Measurements from ENCODE around the gene SSH3. TPM values are rescaled to one million over a fixed set of nuclear protein-coding genes. Genes with fewer than 3 reads are reported as not detected.

SSH3 gene
- total RNA-seq, 1 donor from 2014 or later, result 6.8 TPM

DNA sequence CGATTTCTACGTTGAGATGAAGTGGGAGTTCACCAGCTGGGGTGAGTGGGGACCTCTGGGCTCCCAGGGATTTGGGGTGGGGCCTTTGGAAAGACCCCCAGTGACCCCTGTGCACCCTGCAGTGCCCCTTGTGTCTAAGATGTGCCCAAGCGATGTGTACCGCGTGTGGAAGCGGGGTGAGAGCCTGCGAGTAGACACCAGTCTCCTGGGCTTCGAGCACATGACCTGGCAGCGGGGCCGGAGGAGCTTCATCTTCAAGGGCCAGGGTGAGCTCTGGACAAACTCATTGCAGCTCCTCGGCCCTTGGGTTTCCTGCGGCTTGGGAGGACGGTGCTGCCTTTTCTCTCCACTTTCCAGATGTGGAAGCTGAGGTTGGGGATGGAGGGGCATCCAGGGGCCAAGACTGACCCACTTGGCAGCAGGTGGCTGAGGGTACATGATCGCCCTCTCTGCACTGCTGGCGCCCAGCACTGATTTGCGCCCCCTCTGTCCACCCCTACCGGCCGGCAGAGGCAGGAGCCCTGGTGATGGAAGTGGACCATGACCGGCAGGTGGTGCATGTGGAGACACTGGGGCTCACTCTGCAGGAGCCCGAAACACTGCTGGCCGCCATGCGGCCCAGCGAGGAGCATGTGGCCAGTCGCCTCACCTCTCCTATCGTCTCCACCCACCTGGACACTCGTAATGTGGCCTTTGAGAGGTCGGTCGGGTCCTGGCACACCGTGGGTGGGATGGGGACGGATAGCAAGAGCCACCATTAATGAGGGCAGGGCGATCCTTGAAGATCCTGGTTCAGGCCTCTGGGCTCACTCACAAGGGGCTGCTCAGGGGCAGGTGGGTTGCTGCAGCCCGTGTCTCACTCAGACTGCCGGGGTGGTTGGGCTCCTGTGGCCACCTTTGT, 11.6 kb upstream of the SSH3 start:
- Histone ChIP-seq H3K9me3 (ENCODE audit: control insufficient read depth in 3 of 3, low read length in 3 of 3) (peaks cover 0 to 5% (median 0%) of the 10 kb centered on the region in 3 donors), H3K4me1 (ENCODE audit: control insufficient read depth in 3 of 3, insufficient read depth in 3 of 3, low read length in 3 of 3) (peaks cover 30 to 39% (median 31%) of the 10 kb centered on the region in 3 donors), H3K27me3 (ENCODE audit: control insufficient read depth in 3 of 3, insufficient read depth in 3 of 3, low read length in 3 of 3) (no peaks in the 10 kb centered on the region), H3K27ac (ENCODE audit: low read depth, low read length) (no peak overlapping the region), H3K4me3 (ENCODE audit: low read length in 3 of 3) (no peak overlapping the region), H3K9ac (ENCODE audit: low read depth in 1 of 3, low read length in 3 of 3) (no peak overlapping the region), H3K36me3 (ENCODE audit: control insufficient read depth in 3 of 3, insufficient read depth in 3 of 3, low read length in 3 of 3) (peaks cover 7 to 17% (median 11%) of the 10 kb centered on the region in 3 donors)

DNA sequence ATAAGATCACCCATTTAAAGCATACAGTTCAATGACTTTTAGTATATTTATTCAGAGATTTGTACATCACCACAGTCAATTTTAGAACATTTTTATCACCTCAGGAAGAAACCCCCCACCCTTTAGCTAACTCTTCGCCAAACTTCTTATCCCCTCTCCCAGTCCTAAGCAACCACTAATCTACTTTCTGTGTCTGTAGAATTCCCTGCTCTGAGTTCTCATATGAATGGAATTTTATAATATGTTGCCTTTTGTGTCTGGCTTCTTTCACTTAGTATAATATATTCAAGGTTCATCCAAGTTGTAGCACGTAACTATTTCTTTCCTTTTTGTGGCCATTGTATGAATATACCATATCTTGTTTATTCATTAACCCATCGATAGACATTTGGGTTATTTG, 10.7 kb upstream of the SSH3 start:
- peaks cover 3 to 15% (median 7%) of the 10 kb centered on the region in 3 donors for H3K36me3 ChIP-seq (ENCODE audit: control insufficient read depth in 3 of 3, insufficient read depth in 3 of 3, low read length in 3 of 3)
- H3K27ac ChIP-seq (ENCODE audit: low read depth, low read length), result no peak overlapping the region
- H3K4me3 ChIP-seq (ENCODE audit: low read length in 3 of 3), result no peak overlapping the region
- H3K27me3 ChIP-seq (ENCODE audit: control insufficient read depth in 3 of 3, insufficient read depth in 3 of 3, low read length in 3 of 3), result no peaks in the 10 kb centered on the region
- H3K4me1 ChIP-seq (ENCODE audit: control insufficient read depth in 3 of 3, insufficient read depth in 3 of 3, low read length in 3 of 3), result peaks cover 21 to 30% (median 21%) of the 10 kb centered on the region in 3 donors
- H3K9ac ChIP-seq (ENCODE audit: low read depth in 1 of 3, low read length in 3 of 3), result no peak overlapping the region
- peaks cover 0 to 5% (median 0%) of the 10 kb centered on the region in 3 donors for H3K9me3 ChIP-seq (ENCODE audit: control insufficient read depth in 3 of 3, low read length in 3 of 3)

DNA sequence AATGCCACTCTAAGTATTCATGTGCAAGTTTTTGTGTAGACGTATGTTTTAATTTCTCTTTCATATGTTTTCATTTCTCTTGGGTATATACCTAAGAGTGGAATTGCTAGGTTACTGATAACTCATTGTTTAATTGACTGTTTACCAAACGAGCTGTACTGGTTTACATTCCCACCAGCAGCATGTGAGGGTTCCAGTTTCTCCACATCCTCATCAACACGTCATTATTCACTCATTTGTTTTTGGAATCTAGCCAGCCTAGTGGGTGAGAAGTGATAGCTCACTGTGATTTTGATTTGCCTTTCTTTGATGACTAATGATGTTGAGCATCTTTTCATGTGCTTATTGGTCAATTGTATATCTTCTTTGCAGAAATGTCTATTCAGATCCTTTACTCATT, 10.2 kb upstream of the SSH3 start:
- Histone ChIP-seq H3K9ac (ENCODE audit: low read depth in 1 of 3, low read length in 3 of 3) (no peak overlapping the region), H3K4me3 (ENCODE audit: low read length in 3 of 3) (no peak overlapping the region), H3K36me3 (ENCODE audit: control insufficient read depth in 3 of 3, insufficient read depth in 3 of 3, low read length in 3 of 3) (peaks cover 3 to 15% (median 7%) of the 10 kb centered on the region in 3 donors), H3K4me1 (ENCODE audit: control insufficient read depth in 3 of 3, insufficient read depth in 3 of 3, low read length in 3 of 3) (peaks cover 17 to 26% (median 17%) of the 10 kb centered on the region in 3 donors), H3K27ac (ENCODE audit: low read depth, low read length) (no peak overlapping the region), H3K9me3 (ENCODE audit: control insufficient read depth in 3 of 3, low read length in 3 of 3) (peaks cover 0 to 5% (median 0%) of the 10 kb centered on the region in 3 donors), H3K27me3 (ENCODE audit: control insufficient read depth in 3 of 3, insufficient read depth in 3 of 3, low read length in 3 of 3) (no peaks in the 10 kb centered on the region)

DNA sequence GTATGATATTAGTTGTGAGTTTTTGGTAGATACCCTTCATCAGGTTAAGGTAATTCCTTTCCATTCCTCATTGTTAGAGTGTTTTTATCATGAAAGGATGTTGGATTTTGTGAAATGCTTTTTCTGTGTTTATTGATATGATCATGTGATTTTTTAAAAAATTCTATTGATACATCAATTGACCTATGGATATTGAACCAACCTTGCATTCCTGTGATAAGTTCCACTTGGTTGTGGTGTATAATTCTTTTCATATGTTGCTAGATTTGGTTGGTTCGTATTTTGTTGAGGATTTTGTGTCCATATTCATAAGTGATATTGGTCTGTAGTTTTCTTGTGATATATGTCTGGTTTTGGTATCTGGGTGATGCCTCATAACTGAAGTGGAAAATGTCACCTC, 7.5 kb upstream of the SSH3 start:
- Histone ChIP-seq H3K36me3 (ENCODE audit: control insufficient read depth in 3 of 3, insufficient read depth in 3 of 3, low read length in 3 of 3) (peaks cover 16 to 25% (median 18%) of the 10 kb centered on the region in 3 donors), H3K27ac (ENCODE audit: low read depth, low read length) (no peak overlapping the region), H3K27me3 (ENCODE audit: control insufficient read depth in 3 of 3, insufficient read depth in 3 of 3, low read length in 3 of 3) (no peaks in the 10 kb centered on the region), H3K4me1 (ENCODE audit: control insufficient read depth in 3 of 3, insufficient read depth in 3 of 3, low read length in 3 of 3) (peaks cover 0 to 5% (median under 1%) of the 10 kb centered on the region in 3 donors), H3K9me3 (ENCODE audit: control insufficient read depth in 3 of 3, low read length in 3 of 3) (peaks cover 0 to 5% (median 0%) of the 10 kb centered on the region in 3 donors), H3K4me3 (ENCODE audit: low read length in 3 of 3) (no peak overlapping the region), H3K9ac (ENCODE audit: low read depth in 1 of 3, low read length in 3 of 3) (no peak overlapping the region)

DNA sequence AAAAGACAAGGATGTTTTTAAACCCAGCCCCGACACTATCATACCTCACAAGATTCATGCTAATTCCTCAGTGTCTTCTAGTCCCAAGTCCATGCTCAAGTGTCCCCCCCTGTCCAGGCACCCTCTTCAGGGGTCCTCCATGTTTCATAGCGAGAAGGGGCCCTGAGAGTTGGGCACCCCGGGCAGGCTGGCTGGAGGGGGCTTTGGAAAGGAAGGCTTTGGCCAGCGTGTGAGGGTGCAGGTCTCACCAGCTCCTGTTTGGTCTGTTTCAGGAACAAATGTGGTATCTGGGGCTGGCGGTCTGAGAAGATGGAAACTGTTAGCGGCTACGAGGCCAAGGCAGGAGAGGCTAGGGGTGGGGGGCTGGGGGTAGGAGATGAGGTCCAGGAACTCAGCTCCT, 4.5 kb upstream of the SSH3 start:
- no peak overlapping the region for H3K4me3 ChIP-seq (ENCODE audit: low read length in 3 of 3)
- no peaks in the 10 kb centered on the region for H3K27me3 ChIP-seq (ENCODE audit: control insufficient read depth in 3 of 3, insufficient read depth in 3 of 3, low read length in 3 of 3)
- peaks cover 11 to 18% (median 16%) of the 10 kb centered on the region in 3 donors for H3K4me1 ChIP-seq (ENCODE audit: control insufficient read depth in 3 of 3, insufficient read depth in 3 of 3, low read length in 3 of 3)
- H3K9ac ChIP-seq (ENCODE audit: low read depth in 1 of 3, low read length in 3 of 3), result no peak overlapping the region
- H3K36me3 ChIP-seq (ENCODE audit: control insufficient read depth in 3 of 3, insufficient read depth in 3 of 3, low read length in 3 of 3), result peaks cover 15 to 22% (median 17%) of the 10 kb centered on the region in 3 donors
- H3K9me3 ChIP-seq (ENCODE audit: control insufficient read depth in 3 of 3, low read length in 3 of 3), result peaks cover 0 to 5% (median 0%) of the 10 kb centered on the region in 3 donors
- H3K27ac ChIP-seq (ENCODE audit: low read depth, low read length), result no peak overlapping the region

DNA sequence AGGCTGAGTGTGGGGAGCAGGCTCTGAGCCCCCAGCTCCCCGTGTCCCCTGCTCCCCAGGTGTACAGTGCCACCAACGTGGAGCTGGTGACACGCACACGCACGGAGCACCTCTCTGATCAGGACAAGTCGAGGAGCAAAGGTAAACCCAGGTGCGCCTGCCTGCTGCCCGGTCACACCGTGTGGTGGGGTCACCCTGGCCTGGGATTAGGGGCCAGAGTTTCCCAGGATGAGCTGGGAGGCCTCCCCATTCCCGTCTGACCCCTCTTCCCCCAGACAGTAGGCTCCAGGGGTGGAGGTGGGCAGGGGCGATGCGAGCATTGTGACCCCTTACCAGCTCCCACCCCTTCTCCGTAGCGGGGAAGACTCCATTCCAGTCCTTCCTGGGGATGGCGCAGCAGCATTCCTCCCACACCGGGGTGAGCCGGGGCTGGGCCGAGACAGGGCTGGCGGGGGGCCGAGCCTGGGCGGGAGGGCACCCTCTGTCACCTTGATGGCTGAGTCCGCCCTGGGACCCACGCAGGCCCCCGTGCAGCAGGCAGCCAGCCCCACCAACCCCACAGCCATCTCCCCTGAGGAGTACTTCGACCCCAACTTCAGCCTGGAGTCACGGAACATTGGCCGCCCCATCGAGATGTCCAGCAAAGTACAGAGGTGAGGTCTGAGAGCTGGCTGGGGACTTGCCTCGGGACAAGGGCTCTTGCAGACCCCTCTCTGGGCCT, 3.7 kb upstream of the SSH3 start:
- Histone ChIP-seq H3K9ac (ENCODE audit: low read depth in 1 of 3, low read length in 3 of 3) (no peak overlapping the region), H3K27ac (ENCODE audit: low read depth, low read length) (no peak overlapping the region), H3K4me3 (ENCODE audit: low read length in 3 of 3) (no peak overlapping the region), H3K36me3 (ENCODE audit: control insufficient read depth in 3 of 3, insufficient read depth in 3 of 3, low read length in 3 of 3) (peaks cover 15 to 20% (median 16%) of the 10 kb centered on the region in 3 donors), H3K4me1 (ENCODE audit: control insufficient read depth in 3 of 3, insufficient read depth in 3 of 3, low read length in 3 of 3) (peaks cover 20 to 27% (median 24%) of the 10 kb centered on the region in 3 donors), H3K9me3 (ENCODE audit: control insufficient read depth in 3 of 3, low read length in 3 of 3) (peaks cover 0 to 5% (median 0%) of the 10 kb centered on the region in 3 donors), H3K27me3 (ENCODE audit: control insufficient read depth in 3 of 3, insufficient read depth in 3 of 3, low read length in 3 of 3) (no peaks in the 10 kb centered on the region)

DNA sequence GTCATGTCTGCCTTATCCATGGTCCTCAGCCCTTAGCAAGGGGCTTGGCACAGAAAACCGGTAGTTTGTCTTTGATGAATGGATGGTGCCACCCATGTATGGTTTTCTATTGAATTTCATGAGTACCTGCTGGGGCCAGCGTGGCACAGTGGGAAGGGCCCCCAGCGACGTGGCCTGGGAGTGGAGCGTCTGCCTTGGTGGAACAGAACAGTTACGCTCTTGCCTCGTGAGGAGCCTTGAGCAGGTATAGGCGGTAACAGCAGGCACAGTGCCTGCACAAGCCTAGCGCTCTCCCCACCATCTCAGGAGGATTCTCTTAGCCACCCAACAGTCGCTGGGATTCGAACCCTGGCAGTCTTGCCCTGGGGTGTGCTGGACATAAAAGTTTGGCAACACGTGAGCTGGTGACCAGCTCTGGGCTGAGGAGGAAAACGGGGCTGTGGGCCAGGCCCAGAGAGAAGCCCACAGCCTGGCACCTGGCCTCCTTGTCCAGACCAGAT, 3.0 kb upstream of the SSH3 start:
- Histone ChIP-seq H3K27me3 (ENCODE audit: control insufficient read depth in 3 of 3, insufficient read depth in 3 of 3, low read length in 3 of 3) (no peaks in the 10 kb centered on the region), H3K9ac (ENCODE audit: low read depth in 1 of 3, low read length in 3 of 3) (no peak overlapping the region), H3K9me3 (ENCODE audit: control insufficient read depth in 3 of 3, low read length in 3 of 3) (peaks cover 0 to 5% (median 0%) of the 10 kb centered on the region in 3 donors), H3K4me3 (ENCODE audit: low read length in 3 of 3) (no peak overlapping the region), H3K36me3 (ENCODE audit: control insufficient read depth in 3 of 3, insufficient read depth in 3 of 3, low read length in 3 of 3) (peaks cover 15 to 20% (median 16%) of the 10 kb centered on the region in 3 donors), H3K27ac (ENCODE audit: low read depth, low read length) (no peak overlapping the region), H3K4me1 (ENCODE audit: control insufficient read depth in 3 of 3, insufficient read depth in 3 of 3, low read length in 3 of 3) (peaks cover 20 to 30% (median 25%) of the 10 kb centered on the region in 3 donors)

DNA sequence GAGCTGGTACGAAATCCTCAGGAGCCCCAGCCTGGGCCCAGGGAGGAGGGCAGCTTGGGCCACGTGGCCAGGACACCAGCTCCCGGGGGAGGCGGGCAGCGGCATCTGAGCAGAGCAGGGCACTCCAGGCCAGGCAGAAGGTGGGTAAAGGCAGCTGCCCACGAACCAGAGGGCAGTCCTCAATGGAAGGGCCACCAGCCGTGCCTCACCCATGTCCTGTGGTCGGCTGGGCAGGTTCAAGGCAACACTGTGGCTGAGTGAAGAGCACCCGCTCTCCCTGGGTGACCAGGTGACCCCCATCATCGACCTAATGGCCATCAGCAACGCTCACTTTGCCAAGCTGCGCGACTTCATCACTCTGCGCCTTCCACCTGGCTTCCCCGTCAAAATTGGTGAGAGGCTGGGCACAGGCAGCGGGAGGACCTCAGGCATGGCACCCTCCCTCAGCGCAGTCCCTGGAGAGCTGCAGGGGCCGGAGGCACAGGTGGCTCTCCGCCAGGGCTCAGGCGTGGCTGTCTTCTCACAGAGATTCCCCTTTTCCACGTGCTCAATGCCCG, 2.5 kb upstream of the SSH3 start:
- H3K36me3 ChIP-seq (ENCODE audit: control insufficient read depth in 3 of 3, insufficient read depth in 3 of 3, low read length in 3 of 3), result peaks cover 15 to 20% (median 16%) of the 10 kb centered on the region in 3 donors
- H3K27ac ChIP-seq (ENCODE audit: low read depth, low read length), result no peak overlapping the region
- peaks cover 22 to 30% (median 25%) of the 10 kb centered on the region in 3 donors for H3K4me1 ChIP-seq (ENCODE audit: control insufficient read depth in 3 of 3, insufficient read depth in 3 of 3, low read length in 3 of 3)
- H3K9ac ChIP-seq (ENCODE audit: low read depth in 1 of 3, low read length in 3 of 3), result no peak overlapping the region
- peaks cover 0 to 5% (median 0%) of the 10 kb centered on the region in 3 donors for H3K9me3 ChIP-seq (ENCODE audit: control insufficient read depth in 3 of 3, low read length in 3 of 3)
- no peak overlapping the region for H3K4me3 ChIP-seq (ENCODE audit: low read length in 3 of 3)
- no peaks in the 10 kb centered on the region for H3K27me3 ChIP-seq (ENCODE audit: control insufficient read depth in 3 of 3, insufficient read depth in 3 of 3, low read length in 3 of 3)

DNA sequence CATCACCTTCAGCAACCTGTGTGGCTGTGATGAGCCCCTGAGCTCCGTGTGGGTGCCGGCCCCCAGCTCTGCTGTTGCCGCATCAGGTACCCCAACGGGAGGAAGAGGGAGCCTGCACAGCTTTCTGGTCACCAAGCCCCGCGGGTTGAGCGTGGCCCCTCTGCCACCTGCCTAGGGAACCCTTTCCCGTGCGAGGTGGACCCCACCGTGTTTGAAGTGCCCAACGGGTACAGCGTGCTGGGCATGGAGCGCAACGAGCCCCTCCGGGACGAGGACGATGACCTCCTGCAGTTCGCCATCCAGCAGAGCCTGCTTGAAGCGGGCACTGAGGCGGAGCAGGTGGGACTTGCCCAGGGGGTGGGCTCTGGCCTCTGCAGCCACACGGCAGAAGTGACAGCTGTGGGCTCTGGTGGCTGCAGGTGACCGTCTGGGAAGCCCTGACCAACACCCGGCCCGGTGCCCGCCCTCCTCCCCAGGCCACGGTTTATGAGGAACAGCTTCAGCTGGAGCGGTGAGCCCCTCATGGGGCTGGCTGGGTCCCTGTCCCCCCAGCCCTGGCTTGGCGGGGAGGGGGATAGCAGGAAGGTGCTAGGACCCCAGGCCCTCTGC, 1.9 kb upstream of the SSH3 start:
- peak overlapping the region; percentile 93 for H3K27ac ChIP-seq (ENCODE audit: low read depth, low read length)
- no peaks in the 10 kb centered on the region for H3K9me3 ChIP-seq (ENCODE audit: control insufficient read depth in 3 of 3, low read length in 3 of 3)
- H3K36me3 ChIP-seq (ENCODE audit: control insufficient read depth in 3 of 3, insufficient read depth in 3 of 3, low read length in 3 of 3), result peaks cover 15 to 20% (median 16%) of the 10 kb centered on the region in 3 donors
- H3K4me1 ChIP-seq (ENCODE audit: control insufficient read depth in 3 of 3, insufficient read depth in 3 of 3, low read length in 3 of 3), result peaks cover 22 to 30% (median 25%) of the 10 kb centered on the region in 3 donors
- H3K4me3 ChIP-seq (ENCODE audit: low read length in 3 of 3), result peak overlapping the region in 2 of 3 donors; percentile 49 to 87
- no peaks in the 10 kb centered on the region for H3K27me3 ChIP-seq (ENCODE audit: control insufficient read depth in 3 of 3, insufficient read depth in 3 of 3, low read length in 3 of 3)
- peak overlapping the region; percentile 73 to 89 (median 86) for H3K9ac ChIP-seq (ENCODE audit: low read depth in 1 of 3, low read length in 3 of 3)
